Activated CD4-positive, CD25-positive, alpha-beta regulatory T cell (primary cell): ENCODE data around the gene OSBPL6.
A peak's percentile ranks its signal among the peaks of the same experiment; 100 is the strongest.
"Not testable (repeated sequence)": the region's sequence is repeated elsewhere in the genome, so short reads cannot be mapped to it uniquely, and the experiment has no call there.

Experiments used
- DNase-seq, 4 experiments: peaks; one replicate each; lab custom pipeline; 2025; lab: John Stamatoyannopoulos, UW

The OSBPL6 gene

GRCh38 chr2:178403671-178404306, 209.5 kb downstream of the OSBPL6 start:
- no peak for DNase-seq

DNA sequence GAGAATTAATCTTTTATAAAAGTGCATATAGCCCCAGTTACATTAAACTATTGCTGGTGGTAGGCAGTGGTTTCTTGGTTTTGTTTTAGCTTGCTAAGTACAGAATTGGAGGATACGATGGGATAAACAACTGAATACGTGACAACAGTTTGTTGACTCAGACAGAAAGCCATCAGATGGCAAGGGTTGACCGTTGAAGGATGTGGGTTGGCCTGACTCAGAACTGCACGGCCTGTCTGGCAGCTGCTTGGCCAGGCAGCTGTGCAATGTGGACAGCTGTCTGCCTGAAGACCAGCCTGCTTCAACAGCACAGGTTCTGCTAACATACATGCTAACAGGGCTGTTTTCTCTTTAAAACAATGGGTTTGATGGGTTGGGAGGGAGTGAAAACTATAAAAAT, 210.1 kb downstream of the OSBPL6 start:
- no peak for DNase-seq

DNA sequence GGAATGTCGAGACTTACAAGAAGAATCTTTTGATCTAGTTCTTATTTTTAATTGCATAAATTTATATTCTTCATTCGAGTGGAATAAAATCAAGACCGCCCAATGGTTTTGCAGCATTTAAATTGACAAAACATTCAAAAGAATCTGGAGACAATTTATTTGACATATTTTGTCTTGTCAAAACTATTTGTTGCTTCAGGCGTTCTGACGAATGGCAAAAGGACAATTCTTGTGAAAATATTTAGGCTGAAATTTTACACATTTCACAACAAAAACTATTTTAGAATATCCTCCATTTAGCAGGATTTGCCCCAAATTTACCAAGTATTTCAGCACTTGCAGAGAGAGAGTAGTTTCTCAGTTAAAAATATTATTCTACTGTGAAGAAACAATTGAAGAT, 214.9 kb downstream of the OSBPL6 start:
- DNase-seq = no peak

- DNase-seq = no peak
Observed at GRCh38 chr2:178412047-178412446, 217.7 kb downstream of the OSBPL6 start.

GRCh38 chr2:178412453-178412852, 218.1 kb downstream of the OSBPL6 start:
- not testable (repeated sequence) for DNase-seq

- DNase-seq = peak; percentile 36 to 70 (median 48)
Observed at GRCh38 chr2:178413472-178414265, 219.4 kb downstream of the OSBPL6 start.

GRCh38 chr2:178414266-178415247, 220.2 kb downstream of the OSBPL6 start:
- DNase-seq = peak; percentile 18 to 65 (median 44)

DNA sequence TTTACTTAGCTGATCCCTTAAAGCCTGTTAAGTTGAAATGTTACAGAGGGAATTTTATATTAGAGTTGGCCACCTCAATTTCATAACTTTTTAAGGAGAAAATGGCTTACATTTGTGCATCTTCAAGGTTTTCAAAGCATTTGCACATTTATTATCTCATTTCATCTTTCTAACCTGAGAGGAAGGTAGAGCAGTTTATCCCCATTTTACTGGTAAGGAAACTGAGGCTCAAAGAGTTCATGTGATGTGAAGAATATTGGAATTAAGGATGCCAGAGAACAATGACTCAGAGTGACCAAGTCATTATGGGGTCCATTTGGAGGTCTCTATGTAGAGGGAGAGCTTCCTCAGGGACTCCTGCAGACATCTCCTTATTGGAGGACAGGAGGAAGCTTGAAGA, 221.7 kb downstream of the OSBPL6 start:
- DNase-seq = no peak

DNA sequence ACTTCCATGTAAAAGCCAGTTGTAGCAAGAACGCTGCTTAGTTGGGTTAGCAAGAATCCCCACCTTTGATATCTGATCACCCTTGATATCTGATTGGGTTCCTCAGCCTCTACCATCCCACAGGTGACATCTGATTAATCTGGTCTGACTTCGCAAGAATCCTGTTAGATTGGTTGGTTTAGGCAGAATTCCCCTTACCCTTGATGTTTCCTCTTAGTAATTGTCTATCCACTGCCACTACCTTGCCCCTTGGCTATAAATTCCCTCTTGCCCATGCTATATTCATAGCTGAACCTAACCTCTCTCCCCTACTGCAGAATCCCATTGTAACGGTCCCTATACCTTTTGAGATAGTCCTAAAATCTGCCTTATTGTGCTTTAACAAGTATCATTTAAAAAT, 223.6 kb downstream of the OSBPL6 start:
- no peak for DNase-seq

DNA sequence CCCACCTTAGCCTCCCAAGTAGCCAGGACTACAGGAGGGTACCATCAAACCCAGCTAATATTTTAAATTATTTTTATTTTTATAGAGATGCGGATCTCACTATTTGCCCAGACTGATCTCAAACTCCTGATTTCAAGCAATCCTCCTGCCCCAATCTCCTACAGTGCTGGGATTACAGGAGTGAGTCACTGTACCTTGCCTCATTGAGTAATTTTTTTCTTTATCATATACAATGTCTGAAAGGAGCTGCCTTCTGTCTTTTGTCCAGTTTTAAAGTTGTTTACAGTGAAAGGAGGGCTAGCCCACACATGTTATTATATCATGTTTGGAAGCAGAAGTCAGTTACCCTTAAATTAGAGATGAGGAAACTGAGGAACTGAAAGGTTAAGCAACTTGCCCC, 224.1 kb downstream of the OSBPL6 start:
- no peak for DNase-seq

- no peak for DNase-seq
Observed at GRCh38 chr2:178419123-178419522, 224.8 kb downstream of the OSBPL6 start.

- DNase-seq = no peak
Observed at GRCh38 chr2:178420463-178420999, 226.2 kb downstream of the OSBPL6 start.

- no peak for DNase-seq
Observed at GRCh38 chr2:178422097-178422496, 227.8 kb downstream of the OSBPL6 start.

GRCh38 chr2:178423746-178424145, 229.4 kb downstream of the OSBPL6 start:
- DNase-seq = not testable (repeated sequence)

DNA sequence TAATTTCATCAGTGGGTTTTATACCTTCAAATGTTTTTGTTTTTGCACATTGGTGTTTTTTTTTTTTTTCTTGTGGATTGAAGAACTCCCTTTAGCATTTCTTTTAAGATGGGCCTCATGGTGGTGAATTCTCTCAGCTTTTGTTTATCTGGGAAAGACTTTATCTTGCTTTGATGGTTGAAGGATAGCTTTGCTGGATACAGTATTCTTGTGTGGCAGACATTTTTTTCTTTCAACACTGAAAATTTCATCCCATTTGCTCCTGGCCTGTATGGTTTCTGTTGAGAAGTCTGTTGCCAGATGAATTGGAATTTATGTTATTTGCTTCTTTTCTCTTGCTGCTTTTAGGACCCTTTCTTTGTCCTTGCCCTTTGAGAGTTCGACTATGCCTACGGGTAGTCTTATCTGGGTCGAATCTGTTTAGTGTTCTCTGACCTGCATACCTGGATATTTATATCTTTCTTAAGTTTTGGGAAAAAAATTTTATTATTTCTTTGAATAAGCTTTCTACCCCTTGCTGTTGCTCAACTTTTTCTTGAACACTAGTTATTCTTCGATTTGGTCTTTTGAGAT, 231.0 kb downstream of the OSBPL6 start:
- no peak for DNase-seq

DNA sequence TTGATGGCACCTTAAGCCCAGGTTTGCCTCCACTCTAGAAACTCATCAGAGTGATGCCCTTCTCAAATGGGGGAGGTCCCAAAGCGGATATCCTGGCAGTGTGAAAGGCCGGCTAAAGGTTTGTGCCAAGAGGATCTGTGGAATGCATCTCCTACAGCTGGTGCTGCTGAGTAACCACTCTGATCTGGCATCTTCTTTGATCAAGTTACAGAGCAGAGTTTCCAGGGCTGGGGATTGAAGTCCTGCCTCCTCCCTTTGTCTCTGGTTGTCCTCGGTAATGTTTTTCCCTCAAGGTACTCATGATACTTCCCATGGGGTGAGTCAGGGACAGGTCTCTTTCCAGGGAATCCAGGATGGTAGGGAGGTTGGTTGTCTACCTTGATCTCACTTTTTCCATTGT, 232.1 kb downstream of the OSBPL6 start:
- no peak for DNase-seq

- DNase-seq = no peak
Observed at GRCh38 chr2:178427458-178427857, 233.1 kb downstream of the OSBPL6 start.

DNA sequence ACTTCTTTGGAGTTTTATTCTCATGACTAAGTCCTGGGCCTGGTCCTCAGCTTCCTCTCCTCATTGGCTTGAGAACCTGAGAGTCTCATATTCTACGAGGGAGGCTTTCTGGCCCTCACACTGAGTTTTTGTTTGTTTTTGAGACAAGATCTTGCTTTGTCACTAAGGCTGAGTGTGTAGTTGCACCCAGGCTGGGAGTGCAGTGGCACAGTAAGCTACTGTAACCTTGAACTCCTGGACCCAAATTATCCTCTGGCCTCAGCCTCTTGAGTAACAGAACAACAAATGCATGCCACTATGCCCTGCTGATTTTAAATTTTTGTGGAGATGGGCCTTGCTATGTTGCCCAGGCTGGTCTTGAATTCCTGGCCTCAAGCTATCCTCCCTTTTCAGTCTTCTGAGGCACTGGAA, 234.1 kb downstream of the OSBPL6 start:
- DNase-seq = no peak

DNA sequence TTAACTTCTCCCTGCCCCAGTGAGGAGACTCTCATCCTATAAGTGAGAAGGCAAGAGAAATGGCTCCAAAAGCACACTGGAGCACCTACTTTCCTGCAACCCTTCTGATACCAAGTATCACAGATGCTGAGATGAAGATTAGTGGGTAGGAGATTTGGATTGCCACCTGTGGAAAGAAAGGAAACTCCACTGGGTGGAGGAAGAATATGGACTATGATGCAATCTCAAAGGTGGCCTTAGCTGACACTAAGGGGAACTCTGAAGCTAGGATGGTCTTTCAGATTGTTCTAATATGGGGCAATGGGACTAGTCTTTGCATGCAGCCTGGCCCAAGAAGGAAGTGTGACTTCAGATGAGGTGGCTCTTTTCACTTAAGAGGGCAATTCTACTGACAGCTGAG, 235.0 kb downstream of the OSBPL6 start:
- no peak for DNase-seq

DNA sequence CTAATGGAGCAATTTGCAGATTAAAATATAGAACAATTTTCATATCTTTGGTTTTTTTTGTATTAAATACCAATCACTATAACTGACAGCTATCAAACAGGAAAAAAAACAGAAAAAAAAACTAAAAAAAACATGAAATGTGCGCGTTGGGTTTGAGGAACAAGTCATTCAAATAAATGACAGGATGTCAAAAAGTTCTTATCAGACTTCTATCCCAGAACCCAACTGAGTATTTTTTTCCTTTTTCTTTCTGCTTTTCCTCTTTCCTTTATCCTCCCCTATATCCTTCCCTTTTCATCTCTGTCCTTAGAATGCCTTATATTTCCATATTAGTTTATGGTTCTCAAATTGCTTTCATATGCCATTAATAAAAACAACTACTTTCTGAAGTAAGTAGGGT, 242.3 kb downstream of the OSBPL6 start:
- DNase-seq = no peak

- DNase-seq = no peak
Observed at GRCh38 chr2:178441426-178441825, 247.1 kb downstream of the OSBPL6 start.
